Measurements from ENCODE around the gene HES3. TPM values are rescaled to one million over a fixed set of nuclear protein-coding genes. Genes with fewer than 3 reads are reported as not detected.

HES3 gene
- total and polyA plus RNA-seq, 2 of the 4 experiments (the other 2 are of a cell fraction) = not detected

DNA sequence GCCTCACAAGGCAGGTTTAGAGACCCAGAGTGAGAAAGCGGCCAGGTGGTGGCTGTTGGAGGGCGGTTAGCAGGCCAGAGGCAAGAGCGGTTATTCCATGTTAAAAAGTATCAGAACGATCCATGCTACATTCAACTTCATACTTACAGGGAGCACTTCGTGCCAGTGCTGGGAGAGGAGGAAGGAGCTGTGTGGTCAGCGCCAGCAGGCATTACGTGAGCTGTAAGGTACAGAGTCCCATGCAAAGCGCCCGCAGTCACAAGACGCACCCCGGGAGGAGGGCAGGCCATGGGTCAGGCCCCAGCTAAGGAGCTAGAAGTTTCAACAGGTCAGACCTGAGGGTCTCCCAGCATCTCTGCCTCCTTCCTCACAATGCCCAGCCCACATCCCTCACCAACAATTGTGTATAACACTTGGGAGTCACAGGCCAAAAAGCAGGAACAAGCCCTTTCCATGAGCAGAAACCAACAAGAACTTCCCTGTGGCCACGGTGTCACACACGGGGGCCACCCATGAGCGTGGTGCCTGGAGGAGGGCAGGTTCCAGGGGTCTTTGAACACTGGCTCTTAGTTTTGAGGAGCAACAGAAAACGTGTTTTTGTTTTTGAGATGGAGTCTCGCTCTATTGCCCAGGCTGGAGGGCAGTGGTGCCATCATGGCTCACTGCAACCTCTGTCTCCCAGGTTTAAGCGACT lies 38.7 kb downstream of the HES3 start:
- Histone ChIP-seq H3K9me1 (ENCODE audit: insufficient read depth, low read length) (no peaks in the 10 kb centered on the region), H4K5ac (ENCODE audit: low read depth, low read length) (no peak overlapping the region), H2BK15ac (ENCODE audit: low read depth, low read length) (no peak overlapping the region), H3K4me2 (ENCODE audit: low read depth, low read length) (no peak overlapping the region), H4K91ac (ENCODE audit: insufficient read depth, low read depth, low read length) (no peak overlapping the region), H3K9me3 (ENCODE audit: control insufficient read depth, insufficient read depth, low read length) (no peaks in the 10 kb centered on the region), H3K27me3 (ENCODE audit: control insufficient read depth, insufficient read depth, low read length) (no peaks in the 10 kb centered on the region), H2AFZ (replicated peaks; ENCODE audit: low read length, poor library complexity) (no peak overlapping the region), H3K9ac (ENCODE audit: low read depth, low read length) (no peak overlapping the region), H2BK20ac (ENCODE audit: low read depth, low read length) (no peak overlapping the region), H2BK120ac (ENCODE audit: low read depth, low read length) (no peak overlapping the region), H3K14ac (replicated peaks; ENCODE audit: low read depth, low read length) (no peak overlapping the region), H2BK5ac (ENCODE audit: low read depth, low read length, poor library complexity, severe bottlenecking) (no peak overlapping the region), H3K4me1 (ENCODE audit: control insufficient read depth, insufficient read depth, low read length) (peaks cover 4% of the 10 kb centered on the region; the same call in 1 of the 2 replicates), H3K4ac (ENCODE audit: low read depth, low read length) (no peak overlapping the region), H3K36me3 (ENCODE audit: control insufficient read depth, insufficient read depth, low read length) (no peaks in the 10 kb centered on the region), H3K56ac (ENCODE audit: extremely low read depth, insufficient read depth, low read length) (no peak overlapping the region), H3K4me3 (ENCODE audit: insufficient read depth, low read depth, low read length) (no peak overlapping the region), H3K27ac (ENCODE audit: insufficient read depth, low read length) (no peak overlapping the region), H4K20me1 (ENCODE audit: insufficient read depth, low read length) (no peaks in the 10 kb centered on the region), H2AK5ac (ENCODE audit: low read depth, low read length) (no peak overlapping the region), H3K23ac (ENCODE audit: low read depth, low read length) (no peak overlapping the region), H4K8ac (ENCODE audit: low read depth in 2 of 2, low read length in 2 of 2) (no peak overlapping the region), H2AK9ac (replicated peaks; ENCODE audit: low read depth, low read length, poor library complexity) (no peak overlapping the region), H3K79me1 (ENCODE audit: low read depth in 1 of 2, low read length in 2 of 2) (no peaks in the 10 kb centered on the region; a peak in 1 of 4 replicates), H3K18ac (ENCODE audit: low read depth, low read length) (no peak overlapping the region)
- intact Hi-C loops (cut with micrococcal nuclease) = no loop called here
- no peak for TF ChIP-seq SMC3 (IDR thresholded peaks at IDR 0.05; ENCODE audit: low read depth, low read length)
- TF ChIP-seq FOS (IDR thresholded peaks at IDR 0.05; ENCODE audit: low read depth, low read length) = no peak
- TF ChIP-seq MAFK (IDR thresholded peaks at IDR 0.05; ENCODE audit: low read depth, low read length) = no peak
- no peak for TF ChIP-seq MAZ (IDR thresholded peaks at IDR 0.05; ENCODE audit: borderline replicate concordance, low read depth, low read length)
- no peak for TF ChIP-seq RFX5 (IDR thresholded peaks at IDR 0.05; ENCODE audit: low read depth, low read length)
- no peak for TF ChIP-seq CHD1 (IDR thresholded peaks at IDR 0.05; ENCODE audit: low read depth, low read length)
- no peak for TF ChIP-seq NFE2L2 (IDR thresholded peaks at IDR 0.05; ENCODE audit: low read depth, low read length)
- TF ChIP-seq MXI1 (IDR thresholded peaks at IDR 0.05; ENCODE audit: borderline replicate concordance, low read depth, low read length) = no peak
- TF ChIP-seq CEBPB (IDR thresholded peaks at IDR 0.05; ENCODE audit: low read depth, low read length) = no peak
- no peak for TF ChIP-seq POLR2A (IDR thresholded peaks at IDR 0.05; ENCODE audit: low read depth, low read length)
- TF ChIP-seq RCOR1 (IDR thresholded peaks at IDR 0.05; ENCODE audit: insufficient replicate concordance, low read length) = no peak
- TF ChIP-seq, protein P1, sequence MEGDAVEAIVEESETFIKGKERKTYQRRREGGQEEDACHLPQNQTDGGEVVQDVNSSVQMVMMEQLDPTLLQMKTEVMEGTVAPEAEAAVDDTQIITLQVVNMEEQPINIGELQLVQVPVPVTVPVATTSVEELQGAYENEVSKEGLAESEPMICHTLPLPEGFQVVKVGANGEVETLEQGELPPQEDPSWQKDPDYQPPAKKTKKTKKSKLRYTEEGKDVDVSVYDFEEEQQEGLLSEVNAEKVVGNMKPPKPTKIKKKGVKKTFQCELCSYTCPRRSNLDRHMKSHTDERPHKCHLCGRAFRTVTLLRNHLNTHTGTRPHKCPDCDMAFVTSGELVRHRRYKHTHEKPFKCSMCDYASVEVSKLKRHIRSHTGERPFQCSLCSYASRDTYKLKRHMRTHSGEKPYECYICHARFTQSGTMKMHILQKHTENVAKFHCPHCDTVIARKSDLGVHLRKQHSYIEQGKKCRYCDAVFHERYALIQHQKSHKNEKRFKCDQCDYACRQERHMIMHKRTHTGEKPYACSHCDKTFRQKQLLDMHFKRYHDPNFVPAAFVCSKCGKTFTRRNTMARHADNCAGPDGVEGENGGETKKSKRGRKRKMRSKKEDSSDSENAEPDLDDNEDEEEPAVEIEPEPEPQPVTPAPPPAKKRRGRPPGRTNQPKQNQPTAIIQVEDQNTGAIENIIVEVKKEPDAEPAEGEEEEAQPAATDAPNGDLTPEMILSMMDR (conservative IDR thresholded peaks at IDR 0.05; ENCODE audit: low read depth, low read length) = no peak
- ChIA-PET POLR2A (ENCODE audit: unreplicated experiment) (no interaction called here), CTCF (no interaction called here)
- in situ Hi-C loops (cut with MboI; ENCODE audit: low sequenced_read_pairs) = no loop called here
- no peak for DNase-seq
- no peak for ATAC-seq (ENCODE audit: low read depth)
- 100% methylated on average over 1 of the region's 17 CpGs; no CpG with 5 or more reads in 1 of the 2 experiments for WGBS, 2 experiments (ENCODE audit: extremely low coverage in 2 of 2, insufficient read length in 1 of 2)
- dilution Hi-C loops (cut with HindIII; ENCODE audit: low sequenced_read_pairs, unreplicated experiment) = no loop called here
- BruUV-seq (replicated peaks) = no TSS peak

All from IMR-90 (cell line).